ENCODE data around the gene DNTTIP2.

Gene DNTTIP2

DNA sequence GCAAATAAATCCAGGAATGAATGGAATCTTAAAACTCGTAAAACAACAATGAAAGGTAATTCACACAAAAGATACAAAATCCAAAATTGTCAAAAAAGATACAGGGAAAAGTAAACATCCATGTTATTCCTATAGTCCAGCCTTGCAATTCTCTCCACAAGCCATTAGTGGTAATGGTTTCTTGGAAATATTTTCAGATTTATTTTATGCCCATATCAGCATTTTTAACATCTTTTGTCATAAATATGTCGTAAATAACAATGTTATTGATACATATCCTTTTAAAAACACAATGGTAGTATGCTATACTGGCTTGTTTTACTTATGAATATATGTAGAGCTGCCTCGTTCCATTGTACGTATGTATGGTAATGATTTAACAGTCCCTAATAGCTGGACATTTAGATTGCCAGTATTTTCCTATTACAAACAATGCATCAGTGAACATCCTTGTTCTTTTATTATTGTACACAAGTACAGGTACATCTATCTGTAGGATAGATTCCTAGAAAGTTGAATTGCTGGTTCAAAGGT, 30.6 kb downstream of the DNTTIP2 start:
- DNase-seq (ENCODE audit: low read depth): no peak
- peak overlapping the region; percentile 58 for H3K4me3 ChIP-seq (ENCODE audit: low read depth, low read length)
- TF ChIP-seq, protein P1, sequence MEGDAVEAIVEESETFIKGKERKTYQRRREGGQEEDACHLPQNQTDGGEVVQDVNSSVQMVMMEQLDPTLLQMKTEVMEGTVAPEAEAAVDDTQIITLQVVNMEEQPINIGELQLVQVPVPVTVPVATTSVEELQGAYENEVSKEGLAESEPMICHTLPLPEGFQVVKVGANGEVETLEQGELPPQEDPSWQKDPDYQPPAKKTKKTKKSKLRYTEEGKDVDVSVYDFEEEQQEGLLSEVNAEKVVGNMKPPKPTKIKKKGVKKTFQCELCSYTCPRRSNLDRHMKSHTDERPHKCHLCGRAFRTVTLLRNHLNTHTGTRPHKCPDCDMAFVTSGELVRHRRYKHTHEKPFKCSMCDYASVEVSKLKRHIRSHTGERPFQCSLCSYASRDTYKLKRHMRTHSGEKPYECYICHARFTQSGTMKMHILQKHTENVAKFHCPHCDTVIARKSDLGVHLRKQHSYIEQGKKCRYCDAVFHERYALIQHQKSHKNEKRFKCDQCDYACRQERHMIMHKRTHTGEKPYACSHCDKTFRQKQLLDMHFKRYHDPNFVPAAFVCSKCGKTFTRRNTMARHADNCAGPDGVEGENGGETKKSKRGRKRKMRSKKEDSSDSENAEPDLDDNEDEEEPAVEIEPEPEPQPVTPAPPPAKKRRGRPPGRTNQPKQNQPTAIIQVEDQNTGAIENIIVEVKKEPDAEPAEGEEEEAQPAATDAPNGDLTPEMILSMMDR (IDR thresholded peaks at IDR 0.05; ENCODE audit: insufficient read depth, low read depth, low read length, missing control alignments): no peak

DNA sequence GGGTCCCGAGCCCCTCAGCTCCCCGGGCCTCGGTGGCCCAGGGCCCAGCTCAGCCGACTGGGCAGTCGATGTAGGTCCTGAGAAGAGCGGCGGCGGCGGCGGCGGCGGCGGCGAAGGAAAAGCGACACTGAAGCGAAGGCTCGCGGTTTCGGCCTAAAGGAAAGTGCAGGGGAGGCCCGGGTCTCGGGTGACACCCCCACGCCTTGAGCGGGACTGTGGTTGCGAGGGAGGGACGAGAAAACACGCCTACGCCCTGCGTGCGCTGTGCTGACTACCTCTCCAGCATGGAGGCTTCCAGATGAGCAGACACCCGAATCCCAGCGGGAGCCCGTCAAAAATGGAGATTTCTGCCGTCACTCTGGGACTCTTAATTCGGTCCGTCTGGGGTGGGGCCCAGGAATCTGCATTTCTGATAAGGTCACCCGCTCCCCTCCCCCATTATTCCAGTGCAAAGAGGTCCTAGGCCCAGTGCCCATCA, 31.2 kb downstream of the DNTTIP2 start:
- TF ChIP-seq, protein P1 (IDR thresholded peaks at IDR 0.05; ENCODE audit: insufficient read depth, low read depth, low read length, missing control alignments): no peak
- peak; percentile 72 for DNase-seq (ENCODE audit: low read depth)
- peak overlapping the region; percentile 58 for H3K4me3 ChIP-seq (ENCODE audit: low read depth, low read length)

DNA sequence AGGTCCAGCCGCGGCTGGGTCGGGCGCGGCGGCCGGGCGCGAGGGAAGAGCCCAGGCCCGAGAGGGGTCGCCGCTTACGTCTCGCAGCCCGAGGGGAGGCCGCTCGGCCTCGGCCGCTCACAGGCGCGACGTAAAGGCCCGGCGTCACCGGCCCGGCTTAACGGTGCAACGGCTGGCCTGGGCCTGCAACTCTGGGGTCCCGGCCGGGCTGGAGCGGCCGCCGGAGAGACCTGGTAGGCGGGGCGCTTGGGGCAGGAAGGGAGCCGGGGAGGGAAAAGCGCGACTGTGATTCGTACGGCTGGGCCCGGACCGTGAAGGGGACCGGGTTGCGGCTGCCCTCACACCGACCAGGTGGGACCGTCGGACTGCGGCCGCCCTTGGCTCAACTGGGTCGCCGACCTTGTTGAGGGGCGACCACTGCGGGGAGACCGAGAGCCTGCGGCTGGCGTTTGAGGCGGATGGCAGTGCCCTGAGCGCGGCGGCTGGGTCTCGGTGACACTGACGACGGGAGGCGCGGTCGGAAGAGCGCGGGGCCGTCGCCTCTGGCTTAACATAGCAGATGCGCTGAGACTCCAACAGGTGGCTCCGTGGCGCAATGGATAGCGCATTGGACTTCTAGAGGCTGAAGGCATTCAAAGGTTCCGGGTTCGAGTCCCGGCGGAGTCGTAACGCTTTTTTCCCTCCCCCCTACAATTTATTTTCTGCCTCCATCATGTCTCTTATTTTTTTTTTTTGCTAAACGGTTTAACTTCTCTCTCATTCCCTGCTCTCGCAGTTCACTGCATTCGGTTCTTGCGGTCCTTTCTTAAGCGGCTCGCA, 31.8 kb downstream of the DNTTIP2 start:
- DNase-seq (ENCODE audit: low read depth): peak; percentile 95
- TF ChIP-seq, protein P1 (IDR thresholded peaks at IDR 0.05; ENCODE audit: insufficient read depth, low read depth, low read length, missing control alignments): peak; percentile 7

DNA sequence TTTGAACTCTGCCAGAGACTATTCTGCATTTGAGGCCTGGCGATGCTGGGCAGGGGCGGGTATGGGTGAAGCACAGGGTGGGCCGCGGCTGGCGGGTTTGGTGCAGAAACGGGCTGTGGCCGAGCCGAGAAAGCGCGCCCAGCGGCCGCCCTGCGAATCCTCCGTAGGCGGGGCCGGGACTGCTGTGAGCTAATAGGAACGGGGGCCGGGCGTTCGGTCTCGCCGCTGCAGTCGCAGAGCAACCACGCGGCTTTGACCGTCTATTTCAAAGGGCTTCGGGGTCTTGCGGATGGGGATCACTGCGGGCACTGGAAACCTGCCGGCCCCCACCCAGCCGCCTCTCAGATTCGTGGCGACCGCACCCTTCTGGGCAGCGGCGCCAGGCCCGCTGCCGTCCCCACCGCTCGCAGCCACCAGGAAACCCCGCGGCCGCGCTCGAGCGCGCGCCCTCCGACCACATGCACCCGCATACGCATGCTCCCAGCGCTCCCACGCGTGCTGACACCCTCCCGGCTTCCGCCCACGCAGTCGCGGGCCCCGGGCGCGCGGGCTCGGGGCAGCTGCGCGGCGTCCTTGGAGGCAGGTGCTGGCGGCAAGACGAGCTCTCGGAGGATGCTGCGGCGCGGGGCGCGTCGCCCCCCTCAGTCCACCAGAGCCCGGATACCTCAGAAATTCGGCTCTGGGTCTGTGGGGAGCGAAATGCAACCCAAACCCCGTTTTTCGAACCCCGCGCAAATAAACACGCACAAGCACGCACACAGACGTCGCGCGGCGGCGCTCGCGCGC, 32.6 kb downstream of the DNTTIP2 start:
- TF ChIP-seq, protein P1 (IDR thresholded peaks at IDR 0.05; ENCODE audit: insufficient read depth, low read depth, low read length, missing control alignments): peak; percentile 29
- H3K4me3 ChIP-seq (ENCODE audit: low read depth, low read length): peak overlapping the region; percentile 58
- peak; percentile 89 for DNase-seq (ENCODE audit: low read depth)

More for the DNA sequence above, 31.8 kb downstream of the DNTTIP2 start:
- peak overlapping the region; percentile 58 for H3K4me3 ChIP-seq (ENCODE audit: low read depth, low read length)

DNA sequence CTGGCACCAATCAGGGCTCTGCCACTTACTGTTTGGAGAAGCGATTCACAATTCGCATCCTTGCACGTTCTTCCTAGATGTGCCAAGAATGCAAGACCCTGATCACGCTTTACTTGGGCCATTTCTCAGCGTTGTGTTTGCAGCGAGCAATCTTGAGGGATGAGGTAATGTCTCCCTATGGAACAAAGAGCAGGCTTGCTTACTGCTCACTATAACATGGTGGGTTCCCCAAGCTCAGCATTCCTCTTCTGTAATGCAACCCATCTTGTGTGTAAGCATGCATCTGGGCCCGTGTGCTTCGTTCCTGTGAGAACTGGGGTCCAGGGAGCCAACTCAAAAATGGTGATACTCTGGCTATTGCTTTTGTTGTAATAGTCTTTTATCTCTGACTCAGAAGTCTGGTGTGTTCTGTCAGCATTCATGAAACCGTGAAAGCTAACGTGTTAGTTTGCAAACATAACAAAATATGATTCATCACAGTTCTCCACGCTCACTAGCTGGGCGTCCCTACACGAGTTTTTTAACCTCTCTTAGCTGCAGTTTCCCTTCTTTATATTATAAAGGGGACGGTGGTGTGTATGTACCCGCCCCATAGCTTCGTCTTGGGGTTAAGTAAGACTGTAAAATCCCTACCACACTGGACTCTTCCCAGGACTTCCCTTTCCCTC, 33.3 kb downstream of the DNTTIP2 start:
- peak overlapping the region; percentile 58 for H3K4me3 ChIP-seq (ENCODE audit: low read depth, low read length)
- DNase-seq (ENCODE audit: low read depth): peak; percentile 32
- TF ChIP-seq, protein P1 (IDR thresholded peaks at IDR 0.05; ENCODE audit: insufficient read depth, low read depth, low read length, missing control alignments): no peak

DNA sequence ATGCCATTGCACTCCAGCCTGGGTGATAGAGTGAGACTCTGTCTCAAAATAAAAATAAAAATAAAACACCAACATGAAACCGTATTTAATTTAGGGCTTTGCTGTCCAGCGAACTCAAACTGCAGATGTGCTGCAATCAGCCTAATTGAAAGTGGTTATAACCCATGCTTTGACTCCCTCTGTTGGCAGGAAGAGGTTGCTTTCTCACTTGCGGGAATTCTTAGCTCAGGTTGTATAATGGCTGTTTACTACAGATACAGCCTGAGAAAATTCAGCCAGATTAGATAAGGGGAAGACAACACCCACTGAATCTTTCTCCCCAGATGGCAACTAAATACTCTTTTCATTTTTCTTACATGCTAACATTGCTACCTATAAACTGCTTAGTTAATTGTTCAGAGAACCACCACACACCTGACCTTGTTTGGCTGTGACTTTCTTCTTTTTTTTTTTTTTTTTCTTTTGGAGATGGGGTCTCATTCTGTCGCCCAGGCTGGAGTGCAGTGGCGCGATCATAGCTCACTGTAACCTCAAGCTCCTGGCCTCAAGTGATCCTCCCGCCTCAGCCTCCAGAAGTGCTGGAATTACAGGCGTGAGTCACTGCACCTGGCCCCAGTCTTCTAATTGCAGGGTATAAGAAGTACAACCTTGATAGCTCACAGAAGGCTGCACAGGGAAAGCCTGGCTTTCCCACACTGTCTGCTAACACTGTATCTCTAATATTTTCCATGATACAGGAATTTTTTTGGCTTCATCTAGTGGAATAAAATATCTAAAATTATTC, 34.6 kb downstream of the DNTTIP2 start:
- TF ChIP-seq, protein P1 (IDR thresholded peaks at IDR 0.05; ENCODE audit: insufficient read depth, low read depth, low read length, missing control alignments): peak; percentile 67
- no peak overlapping the region for H3K4me3 ChIP-seq (ENCODE audit: low read depth, low read length)

More for the DNA sequence above, 34.6 kb downstream of the DNTTIP2 start:
- peak; percentile 74 for DNase-seq (ENCODE audit: low read depth)
